ENCODE data around the gene CCDC180.

Gene CCDC180

GRCh38 chr9:97280755-97281330 is 26.6 kb upstream of the CCDC180 start:
- CTCF ChIA-PET = no interaction called here
- no peak for TF ChIP-seq CTCF (IDR thresholded peaks at IDR 0.05; ENCODE audit: insufficient read depth, low read length, missing control alignments)
- no peak for DNase-seq (ENCODE audit: low read depth, low spot score)
- H3K4me3 ChIP-seq (ENCODE audit: low read depth, low read length) = no peak overlapping the region
- POLR2A ChIA-PET = no interaction called here

DNA sequence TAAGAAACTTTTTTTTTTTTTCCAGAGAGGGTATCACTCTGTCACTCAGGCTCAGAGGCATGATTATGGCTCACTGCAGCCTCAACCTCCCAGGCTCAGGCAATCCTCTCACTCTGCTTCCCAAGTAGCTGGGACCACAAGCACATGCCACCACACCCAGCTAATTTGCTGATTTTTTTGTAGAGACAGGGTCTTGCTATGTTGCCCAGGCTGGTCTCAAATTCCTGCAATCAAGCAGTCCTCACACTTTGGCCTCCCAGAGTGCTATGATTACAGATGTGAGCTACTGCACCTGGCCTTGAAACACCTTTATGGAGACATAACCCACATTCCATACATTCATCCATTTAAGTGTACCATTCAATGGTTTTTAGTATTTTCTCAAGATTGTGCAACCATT is 23.7 kb upstream of the CCDC180 start:
- no peak for DNase-seq (ENCODE audit: low read depth, low spot score)
- no peak for TF ChIP-seq CTCF (IDR thresholded peaks at IDR 0.05; ENCODE audit: insufficient read depth, low read length, missing control alignments)
- ChIA-PET POLR2A (no interaction called here), CTCF (interaction anchor here (0.7 kb wide), 1 partner anchor 18 kb away, joined by 3 read pairs; no protein-coding TSS in a partner anchor)
- no peak overlapping the region for H3K4me3 ChIP-seq (ENCODE audit: low read depth, low read length)

GRCh38 chr9:97284798-97285197 is 22.7 kb upstream of the CCDC180 start:
- DNase-seq (ENCODE audit: low read depth, low spot score) = no peak
- no peak for TF ChIP-seq CTCF (IDR thresholded peaks at IDR 0.05; ENCODE audit: insufficient read depth, low read length, missing control alignments)
- H3K4me3 ChIP-seq (ENCODE audit: low read depth, low read length) = no peak overlapping the region
- ChIA-PET POLR2A (no interaction called here), CTCF (no interaction called here)

DNA sequence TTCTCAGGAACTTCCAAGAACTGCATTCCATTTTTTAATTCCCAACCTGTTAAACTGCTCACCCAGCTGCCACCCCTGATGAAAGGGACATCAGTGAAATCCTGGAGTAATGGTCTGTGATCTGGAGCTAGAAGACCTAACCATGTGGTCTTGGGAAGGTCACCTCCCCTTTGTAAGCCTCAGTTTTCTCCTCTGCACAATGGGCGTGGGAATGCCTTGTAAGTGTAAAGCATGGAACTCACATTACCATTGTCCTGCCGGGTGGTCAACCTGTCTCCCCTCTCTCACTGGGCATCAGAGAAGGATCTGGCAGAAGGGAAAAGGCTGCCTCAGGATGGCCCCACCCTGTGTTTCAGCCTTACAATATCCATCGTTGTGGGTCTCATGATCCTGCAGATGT is 15.3 kb upstream of the CCDC180 start:
- no peak for DNase-seq (ENCODE audit: low read depth, low spot score)
- TF ChIP-seq CTCF (IDR thresholded peaks at IDR 0.05; ENCODE audit: insufficient read depth, low read length, missing control alignments) = no peak
- POLR2A ChIA-PET = no interaction called here
- CTCF ChIA-PET = interaction anchor here (1.3 kb wide), 1 partner anchor 15 kb away, joined by 3 read pairs; the partner anchor contains the start of gene CCDC180
- no peak overlapping the region for H3K4me3 ChIP-seq (ENCODE audit: low read depth, low read length)

GRCh38 chr9:97293207-97293721 is 14.2 kb upstream of the CCDC180 start:
- ChIA-PET POLR2A (no interaction called here), CTCF (interaction anchor here (1.1 kb wide), 1 partner anchor 22 kb away, joined by 3 read pairs; no protein-coding TSS in a partner anchor)
- no peak overlapping the region for H3K4me3 ChIP-seq (ENCODE audit: low read depth, low read length)
- TF ChIP-seq CTCF (IDR thresholded peaks at IDR 0.05; ENCODE audit: insufficient read depth, low read length, missing control alignments) = no peak
- DNase-seq (ENCODE audit: low read depth, low spot score) = no peak

GRCh38 chr9:97293818-97294217 is 13.6 kb upstream of the CCDC180 start:
- no peak overlapping the region for H3K4me3 ChIP-seq (ENCODE audit: low read depth, low read length)
- POLR2A ChIA-PET = no interaction called here
- no peak for DNase-seq (ENCODE audit: low read depth, low spot score)
- no peak for TF ChIP-seq CTCF (IDR thresholded peaks at IDR 0.05; ENCODE audit: insufficient read depth, low read length, missing control alignments)
- CTCF ChIA-PET = no interaction called here
